ENCODE results near the gene PCDH9. TPM values are rescaled to one million over a fixed set of nuclear protein-coding genes. Genes with fewer than 3 reads are reported as not detected.

Gene PCDH9
- total and polyA plus RNA-seq, 11 donors, result 3.0 to 39.6 (median 21.6) TPM

DNA sequence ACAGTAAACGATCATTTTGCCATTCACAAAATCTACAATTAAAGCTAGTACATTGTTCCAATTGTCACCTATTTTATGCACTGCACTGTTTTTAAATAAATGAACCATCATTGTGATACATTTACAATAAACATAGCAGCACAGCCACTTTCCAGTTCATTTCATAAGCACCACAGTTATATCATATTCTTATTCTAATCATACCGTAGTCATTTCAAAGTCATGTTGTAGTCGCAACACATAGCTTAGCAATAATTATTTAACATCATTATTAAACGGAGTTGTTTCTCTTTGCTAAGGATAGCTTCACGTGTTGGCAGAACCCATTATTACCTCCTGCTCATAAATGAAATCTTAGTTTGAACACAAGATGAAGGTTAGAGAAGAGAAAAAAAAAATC is 2.2 kb upstream of the PCDH9 start:
- H3K9me3 ChIP-seq, result no peaks in the 10 kb centered on the region
- intact Hi-C loops (cut with DNase I), result loop anchor here in 5 of 10 donors (5.0 to 10.0 kb wide), 10 partner anchors 85 to 1578 kb away; no protein-coding TSS in a partner anchor
- no peaks in the 10 kb centered on the region for H3K36me3 ChIP-seq
- ATAC-seq, result no peak
- peaks cover 0 to 20% (median 0%) of the 10 kb centered on the region in 12 donors for H3K4me1 ChIP-seq
- 69 to 84% (median 71%) methylated on average over 5 of the region's 5 CpGs for WGBS, 4 donors
- peak overlapping the region in 10 of 12 donors; percentile 71 to 82 (median 79) for H3K4me3 ChIP-seq
- DNase-seq, result no peak
- no peak for TF ChIP-seq POLR2A (IDR thresholded peaks at IDR 0.05)
- peaks cover 0 to 10% (median 0%) of the 10 kb centered on the region in 9 donors for H3K27me3 ChIP-seq
- H3K27ac ChIP-seq, result peak overlapping the region in 11 of 12 donors; percentile 87 to 97 (median 93)

DNA sequence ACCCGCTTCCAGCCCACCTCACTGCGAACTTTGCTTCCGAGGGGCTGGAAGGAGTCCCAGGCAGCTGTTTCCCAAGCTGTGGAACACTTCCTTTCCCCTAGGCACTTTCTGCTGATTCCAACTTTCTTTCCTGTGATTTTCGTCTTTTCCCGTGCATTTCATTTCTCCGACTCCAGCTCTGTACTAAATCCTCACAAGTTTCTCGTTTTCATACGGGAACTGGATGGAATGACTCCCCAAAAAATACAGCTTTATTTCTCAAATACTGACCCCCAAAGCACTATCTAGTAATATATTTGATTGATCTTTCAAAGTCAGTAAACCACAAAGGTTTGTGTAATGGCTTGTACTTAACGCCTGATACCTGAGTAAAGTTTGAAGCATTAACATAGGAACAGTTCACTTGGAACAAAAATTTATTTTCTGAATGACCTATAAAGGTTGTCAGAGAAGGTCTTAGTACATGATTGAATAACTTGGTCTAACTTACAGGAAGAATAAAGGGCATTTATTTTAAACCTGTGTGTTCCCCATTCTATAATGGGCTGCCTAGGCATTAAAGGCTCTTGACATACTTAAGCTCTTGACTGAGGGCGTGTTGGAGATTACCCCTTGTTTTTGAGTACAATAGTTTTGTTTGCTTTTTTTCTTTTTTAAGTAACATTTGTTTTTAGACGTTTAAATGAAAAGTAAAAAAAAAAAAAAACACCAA is 1.3 kb upstream of the PCDH9 start:
- intact Hi-C loops (cut with DNase I), result loop anchor here in 5 of 10 donors (5.0 to 10.0 kb wide), 10 partner anchors 84 to 1577 kb away; no protein-coding TSS in a partner anchor
- Histone ChIP-seq H3K36me3 (no peaks in the 10 kb centered on the region), H3K4me1 (peaks cover 0 to 29% (median 3%) of the 10 kb centered on the region in 12 donors), H3K27me3 (peaks cover 0 to 10% (median 0%) of the 10 kb centered on the region in 9 donors), H3K4me3 (peak overlapping the region; percentile 60 to 82 (median 78)), H3K9me3 (no peaks in the 10 kb centered on the region), H3K27ac (peak overlapping the region; percentile 87 to 97 (median 93))
- WGBS, 4 donors, result 3 to 4% (median 4%) methylated on average over 11 of the region's 11 CpGs
- DNase-seq (no peak), ATAC-seq (no peak)
- TF ChIP-seq, protein P1, sequence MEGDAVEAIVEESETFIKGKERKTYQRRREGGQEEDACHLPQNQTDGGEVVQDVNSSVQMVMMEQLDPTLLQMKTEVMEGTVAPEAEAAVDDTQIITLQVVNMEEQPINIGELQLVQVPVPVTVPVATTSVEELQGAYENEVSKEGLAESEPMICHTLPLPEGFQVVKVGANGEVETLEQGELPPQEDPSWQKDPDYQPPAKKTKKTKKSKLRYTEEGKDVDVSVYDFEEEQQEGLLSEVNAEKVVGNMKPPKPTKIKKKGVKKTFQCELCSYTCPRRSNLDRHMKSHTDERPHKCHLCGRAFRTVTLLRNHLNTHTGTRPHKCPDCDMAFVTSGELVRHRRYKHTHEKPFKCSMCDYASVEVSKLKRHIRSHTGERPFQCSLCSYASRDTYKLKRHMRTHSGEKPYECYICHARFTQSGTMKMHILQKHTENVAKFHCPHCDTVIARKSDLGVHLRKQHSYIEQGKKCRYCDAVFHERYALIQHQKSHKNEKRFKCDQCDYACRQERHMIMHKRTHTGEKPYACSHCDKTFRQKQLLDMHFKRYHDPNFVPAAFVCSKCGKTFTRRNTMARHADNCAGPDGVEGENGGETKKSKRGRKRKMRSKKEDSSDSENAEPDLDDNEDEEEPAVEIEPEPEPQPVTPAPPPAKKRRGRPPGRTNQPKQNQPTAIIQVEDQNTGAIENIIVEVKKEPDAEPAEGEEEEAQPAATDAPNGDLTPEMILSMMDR (IDR thresholded peaks at IDR 0.05), result no peak
- TF ChIP-seq POLR2A (IDR thresholded peaks at IDR 0.05), result no peak

DNA sequence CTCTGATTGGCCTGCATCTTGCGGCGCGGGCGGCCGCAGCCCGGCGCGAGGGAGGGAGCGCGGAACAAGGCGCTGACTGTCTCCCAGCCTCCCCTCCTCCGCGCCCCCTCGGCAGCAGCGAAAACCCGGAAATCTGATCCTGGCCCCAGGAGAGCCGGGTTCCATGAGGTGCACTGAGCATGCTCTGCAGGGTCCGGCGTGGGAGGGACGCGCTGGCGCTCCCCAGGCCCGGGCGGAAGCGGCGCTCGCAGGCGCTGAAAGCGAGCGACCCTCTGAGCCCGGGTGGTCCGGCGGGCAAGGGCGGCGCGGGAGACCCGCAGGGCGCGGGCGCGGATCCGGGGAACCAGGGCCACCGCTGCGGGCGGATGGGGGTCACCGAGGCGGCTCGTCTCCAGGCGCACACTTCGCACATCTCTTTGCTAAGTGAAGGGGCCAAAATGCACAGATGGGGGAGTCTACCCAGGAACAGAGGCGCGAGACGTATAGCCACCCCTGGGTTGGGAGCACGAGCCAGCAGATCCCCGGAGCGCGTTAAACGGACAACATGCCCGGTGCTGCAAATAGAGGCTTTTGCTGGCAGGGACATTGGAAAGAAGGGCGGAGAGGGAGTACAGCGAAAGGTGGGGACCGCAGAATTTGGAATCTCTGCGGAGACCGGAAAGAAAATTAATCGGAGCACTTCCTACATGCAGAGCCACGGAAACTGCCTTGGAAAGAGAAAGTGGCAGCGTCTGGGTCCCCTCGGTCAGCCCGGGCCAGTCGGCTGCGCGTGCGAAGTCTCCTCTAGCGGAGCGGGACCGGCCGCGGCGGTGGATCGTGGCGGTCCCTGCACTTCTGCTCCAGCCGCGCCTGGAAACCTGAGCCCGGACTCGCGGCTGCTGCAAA is 510 bp upstream of the PCDH9 start:
- intact Hi-C loops (cut with DNase I), result loop anchor here in 5 of 10 donors (5.0 to 10.0 kb wide), 10 partner anchors 83 to 1576 kb away; no protein-coding TSS in a partner anchor
- 0% methylated on average over 46 to 86 of the region's 86 CpGs for WGBS, 4 donors
- peaks cover 0 to 30% (median 5%) of the 10 kb centered on the region in 12 donors for H3K4me1 ChIP-seq

DNA sequence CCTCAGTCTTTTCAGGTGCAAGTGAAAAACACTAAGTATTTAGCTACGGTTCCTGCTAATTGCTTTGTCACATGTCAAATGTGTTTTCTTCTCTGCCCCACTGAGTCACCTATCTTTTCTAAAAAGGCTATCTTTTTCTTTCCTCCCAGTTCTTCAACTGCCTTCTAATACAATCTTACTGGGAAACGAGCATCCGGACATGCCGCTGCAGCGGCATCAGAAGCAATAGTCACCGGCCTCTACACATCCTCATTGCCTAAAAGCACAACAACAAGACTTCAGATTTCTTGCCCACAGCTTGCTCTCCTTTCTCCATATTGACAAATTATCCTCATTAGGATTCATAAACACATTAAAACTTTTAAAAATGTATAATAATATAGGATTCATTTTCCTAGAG is 1.2 kb downstream of the PCDH9 start:
- ATAC-seq, result no peak
- Histone ChIP-seq H3K9me3 (no peaks in the 10 kb centered on the region), H3K36me3 (no peaks in the 10 kb centered on the region), H3K4me3 (peak overlapping the region; percentile 60 to 82 (median 78)), H3K27me3 (peaks cover 0 to 10% (median 0%) of the 10 kb centered on the region in 9 donors), H3K27ac (peak overlapping the region in 2 of 12 donors; percentile 90 to 95), H3K4me1 (peaks cover 0 to 35% (median 6%) of the 10 kb centered on the region in 12 donors)
- TF ChIP-seq, protein P1 (IDR thresholded peaks at IDR 0.05), result no peak
- no peak for TF ChIP-seq POLR2A (IDR thresholded peaks at IDR 0.05)
- DNase-seq, result no peak
- 2 to 5% (median 2%) methylated on average over 6 of the region's 6 CpGs for WGBS, 4 donors
- intact Hi-C loops (cut with DNase I), result loop anchor here (5.0 to 10.0 kb wide), 13 partner anchors 142 to 1574 kb away; no protein-coding TSS in a partner anchor

More for the DNA sequence above, 510 bp upstream of the PCDH9 start:
- peak overlapping the region; percentile 60 to 82 (median 78) for H3K4me3 ChIP-seq
- H3K27me3 ChIP-seq, result peaks cover 0 to 10% (median 0%) of the 10 kb centered on the region in 9 donors
- H3K36me3 ChIP-seq, result no peaks in the 10 kb centered on the region
- DNase-seq (peak; percentile 96 to 97 (median 96)), ATAC-seq (peak; percentile 96 to 99 (median 98))
- TF ChIP-seq POLR2A (IDR thresholded peaks at IDR 0.05), result peak in 1 of 2 donors; percentile 24
- TF ChIP-seq, protein P1 (IDR thresholded peaks at IDR 0.05), result no peak
- H3K27ac ChIP-seq, result peak overlapping the region; percentile 87 to 97 (median 93)
- no peaks in the 10 kb centered on the region for H3K9me3 ChIP-seq

Data from heart left ventricle (tissue), 16 donors.